IMR-90 (cell line): ENCODE measurements around the gene NUBPL. TPM values are rescaled to one million over a fixed set of nuclear protein-coding genes. Genes with fewer than 3 reads are reported as not detected.

Source experiments
- ATAC-seq: fragments of 200-7000 bp; cut with Tn5 transposase; 2 replicates; pipeline ENCODE4 v1.9.1; 2020; ENCODE audit warnings: low read depth, mild to moderate bottlenecking, moderate library complexity
- BruUV-seq: library from RNA; stranded (reverse); fragments of 400-500 nt; replicated peaks from 2 replicates; lab custom pipeline; 2021; lab: Mats Ljungman, UMichigan
- CTCF ChIA-PET: fragments of 300-600 bp; formaldehyde crosslinking; extraction: SDS; loops from one replicate; lab custom pipeline; 2021; ENCODE audit warnings: antibody characterized with exemption; lab: Yijun Ruan, JAX
- POLR2A ChIA-PET: fragments of 300-600 bp; sonication (Branson Sonifier 250); formaldehyde crosslinking; loops from one replicate; lab custom pipeline; 2022; ENCODE audit warnings: antibody characterized with exemption; ENCODE audit not compliant: unreplicated experiment; lab: Charles Lee
- DNase-seq: peaks from one replicate; pipeline ENCODE4 v3.0.0; 2013
- H2AFZ ChIP-seq: replicated peaks from 2 replicates; pipeline ENCODE3; 2013; ENCODE audit warnings: low read length, mild to moderate bottlenecking; ENCODE audit not compliant: poor library complexity
- H2AK5ac ChIP-seq: 2 replicates; pipeline ENCODE4 v1.6.1; 2013; ENCODE audit warnings: low read depth, low read length, inconsistent platforms
- H2AK9ac ChIP-seq: replicated peaks from 2 replicates; pipeline ENCODE3; 2013; ENCODE audit warnings: mild to moderate bottlenecking, low read depth, low read length, moderate library complexity; ENCODE audit not compliant: poor library complexity
- H2BK120ac ChIP-seq: 2 replicates; pipeline ENCODE4 v1.6.1; 2013; ENCODE audit warnings: low read depth, low read length, inconsistent platforms
- H2BK15ac ChIP-seq: 3 replicates; pipeline ENCODE4 v1.6.1; 2013; ENCODE audit warnings: low read depth, low read length, inconsistent platforms
- H2BK20ac ChIP-seq: 2 replicates; pipeline ENCODE4 v1.6.1; 2013; ENCODE audit warnings: low read depth, mild to moderate bottlenecking, inconsistent platforms, low read length, moderate library complexity
- H2BK5ac ChIP-seq: 2 replicates; pipeline ENCODE4 v1.6.1; 2013; ENCODE audit warnings: mild to moderate bottlenecking, low read depth, low read length, inconsistent platforms; ENCODE audit not compliant: poor library complexity, severe bottlenecking
- H3K14ac ChIP-seq: replicated peaks from 2 replicates; pipeline ENCODE4 v1.6.1; 2013; ENCODE audit warnings: low read depth, low read length, inconsistent platforms
- H3K18ac ChIP-seq: 2 replicates; pipeline ENCODE4 v1.6.1; 2013; ENCODE audit warnings: low read depth, low read length, control low read depth
- H3K23ac ChIP-seq: 2 replicates; pipeline ENCODE4 v1.6.1; 2013; ENCODE audit warnings: low read depth, low read length, inconsistent platforms
- H3K27ac ChIP-seq: 2 replicates; pipeline ENCODE4 v1.5.1; 2013; ENCODE audit warnings: mild to moderate bottlenecking, control low read depth, low read length; ENCODE audit not compliant: insufficient read depth
- H3K27me3 ChIP-seq: 2 replicates; pipeline ENCODE4 v1.6.1; 2013; ENCODE audit warnings: low read length; ENCODE audit not compliant: control insufficient read depth, insufficient read depth
- H3K36me3 ChIP-seq: 2 replicates; pipeline ENCODE4 v1.6.1; 2013; ENCODE audit warnings: low read length, mixed read lengths; ENCODE audit not compliant: control insufficient read depth, insufficient read depth
- H3K4ac ChIP-seq: 2 replicates; pipeline ENCODE4 v1.6.1; 2013; ENCODE audit warnings: low read depth, low read length, inconsistent platforms
- H3K4me1 ChIP-seq: 2 replicates; pipeline ENCODE4 v1.6.1; 2013; ENCODE audit warnings: low read length, mixed read lengths; ENCODE audit not compliant: control insufficient read depth, insufficient read depth
- H3K4me2 ChIP-seq: 2 replicates; pipeline ENCODE4 v1.6.1; 2013; ENCODE audit warnings: low read depth, mild to moderate bottlenecking, control low read depth, low read length, moderate library complexity
- H3K4me3 ChIP-seq: 2 replicates; pipeline ENCODE4 v1.5.1; 2013; ENCODE audit warnings: low read depth, mild to moderate bottlenecking, control low read depth, low read length, moderate library complexity; ENCODE audit not compliant: insufficient read depth
- H3K56ac ChIP-seq: 2 replicates; pipeline ENCODE4 v1.6.1; 2013; ENCODE audit warnings: low read length, inconsistent platforms; ENCODE audit not compliant: insufficient read depth; ENCODE audit errors: extremely low read depth
- H3K79me1 ChIP-seq, 2 experiments: 2 replicates each; pipeline ENCODE4 v1.6.1; 2013; ENCODE audit warnings: low read length in 2 of 2, inconsistent platforms in 1 of 2, low read depth in 1 of 2
- H3K9ac ChIP-seq: 2 replicates; pipeline ENCODE4 v1.6.1; 2013; ENCODE audit warnings: low read depth, low read length, control low read depth
- H3K9me1 ChIP-seq: 2 replicates; pipeline ENCODE4 v1.6.1; 2013; ENCODE audit warnings: low read length, inconsistent platforms; ENCODE audit not compliant: insufficient read depth
- H3K9me3 ChIP-seq: 2 replicates; pipeline ENCODE4 v1.6.1; 2013; ENCODE audit warnings: low read length; ENCODE audit not compliant: control insufficient read depth, insufficient read depth
- H4K20me1 ChIP-seq: 2 replicates; pipeline ENCODE4 v1.6.1; 2013; ENCODE audit warnings: low read length, inconsistent platforms; ENCODE audit not compliant: insufficient read depth
- H4K5ac ChIP-seq: 2 replicates; pipeline ENCODE4 v1.6.1; 2013; ENCODE audit warnings: mild to moderate bottlenecking, low read depth, low read length, control low read depth
- H4K8ac ChIP-seq, 2 experiments: 2 replicates each; pipeline ENCODE4 v1.6.1; 2013; ENCODE audit warnings: low read depth in 2 of 2, low read length in 2 of 2, control low read depth in 1 of 2, inconsistent platforms in 1 of 2
- H4K91ac ChIP-seq: 2 replicates; pipeline ENCODE4 v1.6.1; 2013; ENCODE audit warnings: low read depth, low read length, inconsistent platforms; ENCODE audit not compliant: insufficient read depth
- CEBPB ChIP-seq: IDR thresholded peaks from 2 replicates; pipeline ENCODE4 v1.6.1; 2012; ENCODE audit warnings: low read depth, low read length, improper control_type of control experiment
- CHD1 ChIP-seq: IDR thresholded peaks from 2 replicates; pipeline ENCODE4 v1.6.1; 2012; ENCODE audit warnings: low read depth, low read length, improper control_type of control experiment
- CTCF ChIP-seq: conservative IDR thresholded peaks from 2 replicates; pipeline ENCODE4 v1.5.1; 2012; ENCODE audit warnings: mild to moderate bottlenecking, low read depth, low read length, improper control_type of control experiment
- FOS ChIP-seq: fragments of 150-350 bp; IDR thresholded peaks from 2 replicates; pipeline ENCODE4 v1.6.1; 2016; ENCODE audit warnings: low read depth, low read length
- MAFK ChIP-seq: IDR thresholded peaks from 2 replicates; pipeline ENCODE4 v1.6.1; 2012; ENCODE audit warnings: low read depth, low read length, improper control_type of control experiment
- MAZ ChIP-seq: IDR thresholded peaks from 2 replicates; pipeline ENCODE4 v1.6.1; 2012; ENCODE audit warnings: low read depth, mild to moderate bottlenecking, low read length, improper control_type of control experiment, moderate library complexity, borderline replicate concordance
- MXI1 ChIP-seq: IDR thresholded peaks from 2 replicates; pipeline ENCODE4 v1.6.1; 2012; ENCODE audit warnings: low read depth, mild to moderate bottlenecking, low read length, moderate library complexity, borderline replicate concordance
- NFE2L2 ChIP-seq: fragments of 150-350 bp; IDR thresholded peaks from 2 replicates; pipeline ENCODE4 v1.6.1; 2016; ENCODE audit warnings: low read depth, mild to moderate bottlenecking, low read length
- RAD21 ChIP-seq: IDR thresholded peaks from 2 replicates; pipeline ENCODE4 v1.6.1; 2012; ENCODE audit warnings: low read length, improper control_type of control experiment
- RCOR1 ChIP-seq: IDR thresholded peaks from 2 replicates; pipeline ENCODE4 v1.6.1; 2012; ENCODE audit warnings: mild to moderate bottlenecking, low read length, improper control_type of control experiment; ENCODE audit not compliant: insufficient replicate concordance
- RFX5 ChIP-seq: IDR thresholded peaks from 2 replicates; pipeline ENCODE4 v1.8.0; 2012; ENCODE audit warnings: low read depth, mild to moderate bottlenecking, low read length, moderate library complexity
- SMC3 ChIP-seq: fragments of 150-350 bp; IDR thresholded peaks from 2 replicates; pipeline ENCODE4 v1.6.1; 2016; ENCODE audit warnings: low read depth, mild to moderate bottlenecking, antibody characterized with exemption, low read length, moderate library complexity
- USF2 ChIP-seq: fragments of 150-350 bp; IDR thresholded peaks from 2 replicates; pipeline ENCODE4 v1.6.1; 2017; ENCODE audit warnings: mild to moderate bottlenecking, antibody characterized with exemption, low read length, low read depth
- WGBS, 2 experiments: methylation state at CpG; one replicate each; pipeline versions ENCODE4 v1.1.5 to v1.1.7; 2013; ENCODE audit warnings: missing lambda C conversion rate in 2 of 2; ENCODE audit not compliant: insufficient read length in 1 of 2; ENCODE audit errors: extremely low coverage in 2 of 2; 5-methylcytosine and 5-hydroxymethylcytosine counted together
- dilution Hi-C: fragments of 300-500 bp; cut with HindIII; formaldehyde crosslinking; loops from one replicate; pipeline ENCODE4 v1.14.3; 2018; ENCODE audit warnings: low sequenced_read_pairs; ENCODE audit not compliant: unreplicated experiment
- in situ Hi-C: fragments of 300-500 bp; cut with MboI; formaldehyde crosslinking; loops from 3 replicates; pipeline ENCODE4 v1.14.3; 2019; ENCODE audit warnings: low sequenced_read_pairs, inconsistent platforms, mixed read lengths
- intact Hi-C: fragments of 100-400 bp; cut with micrococcal nuclease; formaldehyde crosslinking; loops from 2 replicates; pipeline ENCODE4 v1.10.0; 2022
- polyA plus RNA-seq, 3 experiments: library from polyadenylated mRNA; depleted of rRNA; stranded (reverse); fragments of >200 nt; gene quantifications; 2 replicates each; pipeline ENCODE4 v1.2.3, GENCODE V29; 2012; ENCODE audit warnings: low replicate concordance in 1 of 3
- total RNA-seq: library from RNA; depleted of rRNA; stranded (reverse); fragments of >200 nt; gene quantifications from 2 replicates; pipeline ENCODE4 v1.2.3, GENCODE V29; 2012

The NUBPL gene
- total and polyA plus RNA-seq, 2 of the 4 experiments (the other 2 are of a cell fraction): 5.4 to 11.5 TPM

- no peak overlapping the region for H3K18ac ChIP-seq
- ChIA-PET CTCF (no interaction called here), POLR2A (no interaction called here)
- H2AK5ac ChIP-seq: no peak overlapping the region
- H3K27ac ChIP-seq: no peak overlapping the region
- H2BK20ac ChIP-seq: no peak overlapping the region
- H3K9me3 ChIP-seq: no peaks in the 10 kb centered on the region
- no peaks in the 10 kb centered on the region for H3K9me1 ChIP-seq
- no peak overlapping the region for H2BK120ac ChIP-seq
- H3K4me2 ChIP-seq: no peak overlapping the region
- no peak overlapping the region for H2AK9ac ChIP-seq
- no peak overlapping the region for H3K14ac ChIP-seq
- no peak overlapping the region for H4K5ac ChIP-seq
- intact Hi-C loops: no loop called here
- no peaks in the 10 kb centered on the region for H3K36me3 ChIP-seq
- H2BK15ac ChIP-seq: no peak overlapping the region
- TF ChIP-seq RFX5 (no peak), FOS (no peak), SMC3 (no peak), CTCF (no peak), RCOR1 (no peak), USF2 (no peak), CHD1 (no peak), MXI1 (no peak), RAD21 (no peak), CEBPB (no peak), MAZ (no peak), NFE2L2 (no peak), MAFK (no peak)
- no TSS peak for BruUV-seq
- H3K9ac ChIP-seq: no peak overlapping the region
- no peak overlapping the region for H2AFZ ChIP-seq
- H4K91ac ChIP-seq: no peak overlapping the region
- no peak overlapping the region for H2BK5ac ChIP-seq
- H4K20me1 ChIP-seq: no peaks in the 10 kb centered on the region
- in situ Hi-C loops: no loop called here
- DNase-seq: no peak
- dilution Hi-C loops: no loop called here
- H3K79me1 ChIP-seq: no peaks in the 10 kb centered on the region
- H4K8ac ChIP-seq: no peak overlapping the region
- H3K4me1 ChIP-seq: no peaks in the 10 kb centered on the region
- H3K4me3 ChIP-seq: no peak overlapping the region
- ATAC-seq: no peak
- no peak overlapping the region for H3K56ac ChIP-seq
- WGBS, 2 experiments: 100% methylated on average over 1 of the region's 4 CpGs; no CpG with 5 or more reads in 1 of the 2 experiments
- no peaks in the 10 kb centered on the region for H3K27me3 ChIP-seq
- H3K23ac ChIP-seq: no peak overlapping the region
- H3K4ac ChIP-seq: no peak overlapping the region
These were observed 135.2 kb downstream of the NUBPL start for GRCh38 chr14:31696378-31696777.
